H4 (cell line): Measurements from ENCODE around the gene BRSK1. TPM values are rescaled to one million over a fixed set of nuclear protein-coding genes. Genes with fewer than 3 reads are reported as not detected.

Experiments used
- DNase-seq: peaks from one replicate; pipeline ENCODE4 v3.0.0-alpha.2; 2015; ENCODE audit warnings: low spot score
- total RNA-seq: library from RNA; depleted of rRNA; stranded (reverse); fragments of >200 nt; shearing (Covaris generic); gene quantifications from 2 replicates; pipeline ENCODE4 v1.2.3, GENCODE V29; 2014; rRNA removed

The BRSK1 gene
- total RNA-seq, 1 experiment from 2014 or later, result 4.6 TPM

- DNase-seq, result no peak
These were observed 68.8 kb downstream of the BRSK1 start for GRCh38 chr19:55352549-55353145.

GRCh38 chr19:55353356-55353802, 69.6 kb downstream of the BRSK1 start:
- no peak for DNase-seq

GRCh38 chr19:55353803-55354697, 70.3 kb downstream of the BRSK1 start:
- DNase-seq, result no peak

GRCh38 chr19:55354698-55355212, 71.0 kb downstream of the BRSK1 start, which contains the start of gene COX6B2:
Gene COX6B2 (minus strand): TSS chr19:55354719. CDS start chr19:55354521, 198 bp downstream.
- no peak for DNase-seq

- no peak for DNase-seq
These were observed 71.5 kb downstream of the BRSK1 start for GRCh38 chr19:55355213-55355821.

GRCh38 chr19:55358493-55358892, 74.7 kb downstream of the BRSK1 start:
- DNase-seq, result no peak

GRCh38 chr19:55358943-55359908, 75.4 kb downstream of the BRSK1 start:
- DNase-seq, result peak; percentile 66

GRCh38 chr19:55360902-55361301, 77.1 kb downstream of the BRSK1 start:
- DNase-seq, result no peak

Other genes starting within 250 kb of the BRSK1 start
- gene GP6, start 245.7 kb upstream of the BRSK1 start, total RNA-seq, result not detected in 2 replicates
- 18.1 and 43.0 TPM in 2 replicates for gene RDH13, start 220.8 kb upstream of the BRSK1 start, total RNA-seq
- gene EPS8L1, start 208.1 kb upstream of the BRSK1 start, total RNA-seq, result 2.2 and 4.3 TPM in 2 replicates
- gene PPP1R12C, start 166.4 kb upstream of the BRSK1 start, total RNA-seq, result 18.0 and 26.4 TPM in 2 replicates
- gene TNNT1, start 134.8 kb upstream of the BRSK1 start, total RNA-seq, result 300 and 334 TPM in 2 replicates
- not detected in 2 replicates for gene TNNI3, start 126.3 kb upstream of the BRSK1 start, total RNA-seq
- gene DNAAF3, start 117.4 kb upstream of the BRSK1 start, total RNA-seq, result 7.0 and 10.1 TPM in 2 replicates
- gene SYT5, start 103.7 kb upstream of the BRSK1 start, total RNA-seq, result 0.62 TPM in 1 of 2 replicates, not detected in the other
- 3.8 and 5.5 TPM in 2 replicates for gene PTPRH, start 74.5 kb upstream of the BRSK1 start, total RNA-seq
- 0.81 TPM in 1 of 2 replicates, not detected in the other for gene TMEM86B, start 55.2 kb upstream of the BRSK1 start, total RNA-seq
- gene PPP6R1, start 25.0 kb upstream of the BRSK1 start, total RNA-seq, result 29.7 and 31.8 TPM in 2 replicates
- gene HSPBP1, start 3.9 kb upstream of the BRSK1 start, total RNA-seq, result 57.7 and 65.2 TPM in 2 replicates
- gene TMEM150B, start 41.3 kb downstream of the BRSK1 start, total RNA-seq, result not detected in 2 replicates
- 5.4 and 7.9 TPM in 2 replicates for gene KMT5C, start 55.9 kb downstream of the BRSK1 start, total RNA-seq
- 0.95 TPM in 1 of 2 replicates, not detected in the other for gene COX6B2, start 70.7 kb downstream of the BRSK1 start, total RNA-seq
- gene GARIN5B, start 79.3 kb downstream of the BRSK1 start, total RNA-seq, result not detected in 2 replicates
- gene IL11, start 86.5 kb downstream of the BRSK1 start, total RNA-seq, result 1.4 and 1.8 TPM in 2 replicates
- gene TMEM190, start 92.8 kb downstream of the BRSK1 start, total RNA-seq, result not detected in 2 replicates
- not detected in 2 replicates for gene TMEM238, start 100.3 kb downstream of the BRSK1 start, total RNA-seq
- 1,100 and 1,282 TPM in 2 replicates for gene RPL28, start 101.9 kb downstream of the BRSK1 start, total RNA-seq
- gene UBE2S, start 123.8 kb downstream of the BRSK1 start, total RNA-seq, result 284 and 324 TPM in 2 replicates
- gene SHISA7, start 159.3 kb downstream of the BRSK1 start, total RNA-seq, result not detected in 2 replicates
- 187 and 279 TPM in 2 replicates for gene ISOC2, start 177.6 kb downstream of the BRSK1 start, total RNA-seq
- gene C19orf85, start 180.8 kb downstream of the BRSK1 start, total RNA-seq, result not detected in 2 replicates
- 1.4 and 3.9 TPM in 2 replicates for gene ZNF628, start 192.6 kb downstream of the BRSK1 start, total RNA-seq
- gene NAT14, start 201.2 kb downstream of the BRSK1 start, total RNA-seq, result 28.0 and 28.9 TPM in 2 replicates
- 0.23 and 0.29 TPM in 2 replicates for gene SSC5D, start 204.4 kb downstream of the BRSK1 start, total RNA-seq